Thoracic aorta (tissue), 2 donors: Measurements from ENCODE around the gene LRRTM2. TPM values are rescaled to one million over a fixed set of nuclear protein-coding genes. Genes with fewer than 3 reads are reported as not detected.

ENCODE experiments used
- total RNA-seq, 2 donors: library from RNA; depleted of rRNA; stranded (reverse); fragments of >200 nt; gene quantifications; one replicate each; pipeline versions ENCODE4 v1.1.0 to v1.2.3, GENCODE V29; 2016

Gene LRRTM2
- total RNA-seq, 2 donors from 2014 or later, result 0.27 to 1.9 TPM

Other genes with a start within 250 kb of the LRRTM2 start
- 100 to 1,000 TPM; 266 to 322 TPM for gene CTNNA1, start 121.9 kb downstream of the LRRTM2 start, total RNA-seq